GM12875 (cell line): Measurements from ENCODE around the gene SPIRE1.

Source experiments
- H3K4me3 ChIP-seq: one replicate; pipeline ENCODE4 v1.5.1; 2011; ENCODE audit warnings: low read depth, low read length, control low read depth
- CTCF ChIP-seq: IDR thresholded peaks from 2 replicates; pipeline ENCODE4 v1.5.1; 2011; ENCODE audit warnings: low read depth, mild to moderate bottlenecking, control low read depth, inconsistent platforms, low read length, moderate library complexity, borderline replicate concordance; ENCODE audit not compliant: insufficient read depth

The SPIRE1 gene

GRCh38 chr18:12586956-12587355 is 71.0 kb downstream of the SPIRE1 start:
- H3K4me3 ChIP-seq: no peak overlapping the region
- no peak for TF ChIP-seq CTCF

- H3K4me3 ChIP-seq: no peak overlapping the region
- no peak for TF ChIP-seq CTCF
Observed at GRCh38 chr18:12585218-12585617, 72.7 kb downstream of the SPIRE1 start.

- no peak overlapping the region for H3K4me3 ChIP-seq
- TF ChIP-seq CTCF: no peak
Observed at GRCh38 chr18:12580630-12581342, 77.1 kb downstream of the SPIRE1 start.

- no peak for TF ChIP-seq CTCF
- no peak overlapping the region for H3K4me3 ChIP-seq
Observed at GRCh38 chr18:12579775-12580174, 78.1 kb downstream of the SPIRE1 start.

GRCh38 chr18:12577848-12578247 is 80.1 kb downstream of the SPIRE1 start:
- H3K4me3 ChIP-seq: no peak overlapping the region
- no peak for TF ChIP-seq CTCF

GRCh38 chr18:12574494-12575185 is 83.3 kb downstream of the SPIRE1 start:
- TF ChIP-seq CTCF: no peak

GRCh38 chr18:12571630-12572029 is 86.3 kb downstream of the SPIRE1 start:
- H3K4me3 ChIP-seq: no peak overlapping the region
- TF ChIP-seq CTCF: no peak

More at GRCh38 chr18:12574494-12575185, 83.3 kb downstream of the SPIRE1 start:
- no peak overlapping the region for H3K4me3 ChIP-seq
